Head of caudate nucleus (tissue), 42 donors: ENCODE results near the gene FHOD3.
"Not testable (repeated sequence)": the region's sequence is repeated elsewhere in the genome, so short reads cannot be mapped to it uniquely, and the experiment has no call there.

Experiments used
- DNase-seq, 42 donors: peaks; one replicate each; pipeline versions ENCODE4 v3.0.0 to v3.0.0-alpha.2; 2020 to 2021; ENCODE audit warnings: mixed read lengths in 7 of 42
- intact Hi-C: fragments of 100-400 bp; cut with DNase I; formaldehyde crosslinking; loops from one replicate; pipeline ENCODE4 v1.15.0; 2022

FHOD3 gene

DNA sequence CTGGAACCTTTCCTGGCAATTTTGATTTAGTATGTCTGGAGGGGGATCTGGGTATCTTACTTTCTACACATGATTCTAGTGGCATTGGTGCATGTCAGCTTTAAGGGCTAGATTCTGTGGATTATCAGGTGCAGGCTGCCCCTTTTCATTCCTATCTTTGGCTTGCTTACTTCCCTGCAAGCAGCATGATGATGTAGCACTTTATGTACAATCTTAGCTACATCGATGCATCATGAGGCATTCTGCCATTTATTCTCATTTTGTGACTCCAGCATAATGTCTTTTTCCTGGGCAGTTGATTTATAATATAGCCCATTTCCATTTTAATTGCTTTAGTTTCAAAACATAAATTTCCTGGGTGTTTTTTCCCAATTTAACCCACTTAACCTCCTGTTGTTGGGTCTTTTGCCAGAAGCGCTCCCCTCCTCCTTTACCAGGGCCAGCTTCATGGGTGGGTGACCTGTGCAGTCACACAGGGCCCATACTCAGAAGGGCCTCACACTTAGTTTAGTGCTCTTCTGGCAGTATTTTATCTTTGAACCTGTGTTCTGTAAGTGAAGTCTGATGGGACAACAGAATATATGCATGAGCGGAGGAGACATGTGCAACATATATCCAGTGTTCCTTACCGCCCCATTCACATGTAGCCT lies 495.2 kb downstream of the FHOD3 start:
- intact Hi-C loops: no loop called here
- DNase-seq: no peak

DNA sequence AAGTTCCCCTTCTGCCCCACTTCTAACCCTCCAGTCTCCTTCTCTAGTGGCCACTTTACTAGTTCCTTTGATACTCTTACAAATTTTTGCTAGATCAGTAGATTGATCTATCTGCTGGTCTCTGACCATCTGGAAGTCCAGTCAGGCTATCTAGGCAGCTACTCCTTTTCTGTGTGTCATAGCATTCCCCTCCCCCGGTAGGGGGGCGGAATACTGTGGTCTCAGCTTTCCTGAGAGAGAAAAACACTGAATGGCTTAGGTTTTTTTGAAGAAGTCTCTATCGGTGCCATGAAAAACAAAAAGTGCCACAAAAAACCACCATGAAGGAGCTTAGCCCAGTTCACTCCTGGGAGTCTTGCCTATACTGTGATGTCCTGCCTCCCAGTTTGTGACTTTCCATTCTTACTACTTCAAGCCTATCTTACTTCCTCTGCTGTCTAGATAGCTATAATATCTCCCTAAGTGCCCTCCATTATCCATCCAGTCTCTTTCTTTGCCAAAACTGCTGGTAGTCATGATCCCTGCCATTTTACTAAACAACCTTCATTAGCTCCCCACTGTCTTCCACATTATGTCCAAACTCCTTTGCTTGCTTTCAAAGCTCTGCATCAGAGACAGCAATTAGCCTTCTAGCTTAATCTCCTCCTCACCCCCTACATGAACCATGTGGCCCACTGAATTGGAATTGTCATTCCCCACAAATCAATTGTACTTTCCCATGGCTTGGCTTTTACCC lies 501.4 kb downstream of the FHOD3 start:
- intact Hi-C loops: no loop called here
- DNase-seq: no peak

DNA sequence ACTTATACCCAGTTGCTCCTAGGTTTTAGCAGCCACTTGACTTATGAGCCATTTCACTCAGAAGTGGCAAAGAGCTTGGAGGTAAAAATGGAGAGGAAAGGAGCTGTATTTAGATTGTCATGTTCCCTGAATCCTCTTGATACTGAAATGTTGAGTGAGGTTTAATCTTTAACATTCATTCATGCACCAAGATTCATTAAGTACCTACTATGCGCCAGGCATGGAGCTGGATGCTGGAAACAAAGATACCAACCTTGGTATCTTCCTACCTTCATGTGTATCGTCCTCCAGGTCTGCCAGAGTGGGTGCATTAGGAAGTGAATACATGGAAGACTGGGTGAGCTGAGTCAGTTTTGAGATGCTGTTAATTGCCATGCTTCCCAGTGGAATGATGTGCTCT lies 507.6 kb downstream of the FHOD3 start:
- intact Hi-C loops: no loop called here

DNA sequence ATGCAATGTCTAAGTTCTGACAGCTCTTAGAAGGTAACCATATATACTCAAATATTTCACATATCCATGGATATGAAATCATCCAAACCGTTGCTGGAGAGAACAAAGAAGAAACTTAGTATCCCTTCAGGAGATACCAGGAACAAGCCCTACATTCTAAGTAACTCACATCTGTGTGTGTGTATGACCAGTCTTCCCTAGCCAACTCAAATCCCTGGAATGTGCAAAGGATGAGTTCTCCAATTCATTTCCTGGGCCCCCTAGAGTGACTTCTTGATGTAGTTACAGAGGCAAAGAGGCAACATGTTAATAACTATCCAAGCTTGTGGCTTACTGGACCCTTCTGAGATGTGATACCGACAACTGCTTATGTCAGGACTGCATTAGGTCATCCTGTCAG lies 511.2 kb downstream of the FHOD3 start:
- intact Hi-C loops: no loop called here

More for the DNA sequence above, 507.6 kb downstream of the FHOD3 start:
- DNase-seq: no peak

DNA sequence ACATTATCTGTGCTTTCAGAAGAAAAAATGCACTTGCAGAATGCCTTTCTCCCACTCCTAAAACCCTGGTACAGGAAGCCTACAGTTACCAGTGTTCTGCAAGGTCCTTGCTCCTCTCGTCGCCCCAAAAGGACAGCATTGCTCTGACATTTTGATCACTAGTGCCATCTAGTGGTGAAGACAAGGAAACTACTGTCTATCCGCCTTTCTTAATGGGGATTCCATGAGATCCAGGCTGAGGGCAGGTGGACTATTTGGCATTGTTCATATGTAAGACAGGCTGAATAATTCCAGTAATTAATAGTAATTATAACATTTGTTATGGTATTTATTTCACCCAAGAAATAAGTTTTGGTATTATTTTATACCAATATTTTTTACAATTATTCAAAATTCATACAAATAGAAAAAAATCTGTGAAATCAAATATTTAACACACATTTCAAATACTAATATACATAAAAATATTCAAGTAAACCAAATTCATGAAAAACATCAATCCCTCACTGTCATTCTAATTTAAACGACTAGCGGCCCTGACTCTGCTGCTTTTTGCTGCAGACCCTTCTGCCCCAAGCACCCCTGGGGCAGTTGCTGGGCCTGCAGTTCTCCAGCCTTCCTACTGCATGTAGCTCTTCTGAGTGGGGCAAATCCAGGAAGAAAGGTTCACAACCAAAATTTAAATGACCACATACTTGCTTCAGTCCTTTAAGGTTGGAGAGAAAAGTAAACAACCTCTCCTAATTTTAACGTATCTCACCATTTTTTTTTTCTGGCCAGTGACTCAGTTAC lies 512.3 kb downstream of the FHOD3 start:
- intact Hi-C loops: no loop called here
- peak in 31 of 42 donors; percentile 7 to 74 (median 39) for DNase-seq

More for the DNA sequence above, 511.2 kb downstream of the FHOD3 start:
- no peak for DNase-seq

DNA sequence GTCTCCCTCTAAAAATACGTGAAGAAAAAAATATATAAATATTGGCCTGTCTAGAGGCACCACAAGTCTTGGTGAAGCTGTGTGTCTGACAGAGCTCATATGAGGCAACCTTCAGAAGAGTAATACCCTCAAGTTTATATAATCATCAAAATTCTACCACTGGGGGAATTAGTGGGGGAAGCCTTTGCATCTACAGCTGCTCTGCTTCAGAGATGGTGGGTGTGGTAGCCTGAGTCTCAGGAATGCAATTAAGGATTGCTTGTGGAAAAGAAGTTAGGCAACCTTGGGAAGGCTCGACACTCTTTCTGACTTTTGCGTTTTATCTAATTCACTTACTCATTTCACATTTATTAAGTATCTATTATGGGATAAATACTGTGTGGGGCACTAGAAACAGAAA lies 513.9 kb downstream of the FHOD3 start:
- intact Hi-C loops: no loop called here
- peak in 11 of 42 donors; percentile 4 to 55 (median 16) for DNase-seq

DNA sequence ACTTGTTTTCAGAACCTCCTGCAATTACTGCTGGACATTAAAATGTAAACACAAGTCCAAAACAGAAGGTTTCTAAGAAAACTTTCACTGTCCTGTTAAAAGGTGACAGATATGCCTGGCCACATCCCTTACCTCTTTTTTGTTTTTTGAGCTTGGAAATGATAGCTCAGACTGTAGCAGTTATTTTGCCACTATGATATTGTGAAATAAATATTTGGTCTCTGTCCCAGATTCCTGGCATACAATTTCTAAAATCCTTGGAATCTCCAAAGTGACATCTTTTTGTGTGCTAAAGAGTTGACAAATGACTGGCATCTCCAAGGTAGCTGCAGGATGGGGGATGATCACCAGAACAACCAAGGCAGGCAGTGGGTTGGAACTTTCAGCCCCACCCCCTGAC lies 514.4 kb downstream of the FHOD3 start:
- DNase-seq: no peak
- intact Hi-C loops: no loop called here

DNA sequence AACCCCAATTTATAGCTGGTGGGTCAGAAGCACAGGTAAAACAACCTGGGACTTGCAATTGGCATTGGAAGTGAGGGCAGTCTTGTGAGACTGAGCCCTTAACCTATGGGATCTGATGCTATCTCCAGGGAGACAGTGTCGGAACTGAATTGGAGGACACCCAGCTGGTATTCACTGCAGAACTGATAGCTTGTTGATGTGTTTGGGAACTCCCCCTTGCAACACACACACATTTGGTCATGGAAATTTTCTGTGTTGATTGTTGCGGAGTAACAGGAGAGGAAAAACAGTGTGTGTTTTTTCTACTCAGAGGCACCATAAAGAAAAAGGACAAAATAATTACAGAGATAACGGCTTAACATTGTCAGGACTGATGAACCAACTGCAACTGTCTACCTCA lies 515.2 kb downstream of the FHOD3 start:
- intact Hi-C loops: no loop called here
- DNase-seq: no peak

DNA sequence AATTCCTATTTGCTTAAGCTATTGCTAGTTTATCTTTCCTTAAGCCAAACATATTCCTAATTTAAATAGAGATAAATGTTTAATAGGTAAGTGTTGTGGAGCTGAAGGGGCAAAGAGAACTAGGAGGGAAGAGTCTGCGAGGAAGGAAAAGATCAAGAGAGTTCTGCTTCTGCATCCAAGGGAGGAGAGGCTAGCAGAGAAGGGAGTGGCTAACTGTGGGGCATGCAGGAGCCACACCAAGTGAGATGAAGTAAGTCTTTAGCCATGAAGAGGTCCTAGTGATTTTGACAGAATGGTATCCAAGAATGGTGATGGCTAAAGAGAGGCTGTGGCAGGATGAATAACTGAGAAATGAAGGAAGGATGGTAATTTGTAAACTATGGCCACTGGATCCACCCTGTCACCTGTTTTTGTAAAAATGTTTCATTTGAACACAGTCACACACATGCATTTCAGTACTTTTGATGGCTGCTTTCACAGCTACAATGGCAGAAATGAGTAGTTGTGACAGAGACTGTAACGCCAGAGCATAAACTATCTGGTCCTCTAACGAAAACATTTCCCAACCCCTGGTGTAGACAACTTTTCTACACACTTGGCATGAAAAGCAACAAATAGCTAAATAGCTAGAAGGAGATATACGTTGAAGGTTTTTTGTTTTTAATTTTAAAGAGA lies 515.7 kb downstream of the FHOD3 start:
- intact Hi-C loops: no loop called here
- DNase-seq: no peak

DNA sequence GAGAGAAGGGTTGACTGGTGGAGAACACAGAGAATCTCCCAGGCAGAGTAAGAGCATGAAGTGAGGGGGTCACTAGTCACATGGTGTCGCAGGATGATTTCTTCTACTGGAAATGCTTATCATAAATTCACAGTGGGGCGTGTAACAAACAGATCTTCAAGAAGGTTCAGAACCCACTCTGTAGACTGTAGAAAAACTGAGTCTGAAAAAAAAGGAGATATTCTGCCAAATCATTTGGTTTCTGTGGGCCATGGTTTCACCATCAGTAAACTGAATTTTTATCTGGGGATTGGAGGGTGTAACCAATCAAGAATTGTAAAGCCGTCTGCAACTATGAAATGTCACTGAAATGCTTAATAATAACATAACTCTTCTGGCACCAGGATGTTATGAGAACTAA lies 516.3 kb downstream of the FHOD3 start:
- intact Hi-C loops: no loop called here

DNA sequence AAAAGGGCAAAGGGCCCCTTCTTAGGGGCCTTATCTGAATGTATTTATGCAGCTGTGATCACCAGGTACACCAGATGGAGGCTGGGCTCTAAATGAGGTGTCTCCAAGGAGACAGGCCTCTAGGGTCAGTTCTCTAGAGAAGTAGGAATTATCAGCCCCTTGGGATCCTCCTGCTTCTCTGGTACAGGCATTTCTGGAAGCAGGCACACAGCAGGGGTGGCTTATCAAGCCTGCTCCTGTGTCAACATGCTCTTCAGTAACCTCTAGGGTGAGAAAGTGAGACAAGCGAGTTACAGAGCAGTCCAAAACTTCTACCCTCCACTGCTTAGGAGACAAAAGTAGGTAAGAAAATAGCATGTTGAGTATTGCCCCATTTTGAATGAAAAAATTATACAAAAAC lies 517.5 kb downstream of the FHOD3 start:
- no peak for DNase-seq
- intact Hi-C loops: no loop called here

More for the DNA sequence above, 516.3 kb downstream of the FHOD3 start:
- no peak for DNase-seq

DNA sequence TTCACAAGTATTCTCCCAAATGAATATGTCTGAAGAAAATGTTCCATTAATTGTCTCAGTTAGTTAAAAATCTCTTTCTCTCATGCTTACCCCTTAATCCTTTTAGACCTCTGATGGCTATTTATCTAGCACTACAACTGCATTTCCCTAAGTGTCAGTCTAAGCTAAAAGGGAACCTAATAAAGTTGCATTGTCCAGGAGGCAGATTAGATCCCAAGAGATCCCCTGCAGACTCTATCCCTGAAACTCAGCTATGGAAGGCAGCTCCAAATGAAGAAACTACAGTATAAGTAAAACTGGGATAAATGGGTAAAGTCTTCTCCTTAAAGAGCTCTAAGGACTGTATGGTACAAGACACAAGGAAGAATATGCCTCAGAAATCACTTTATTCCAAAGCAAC lies 518.6 kb downstream of the FHOD3 start:
- intact Hi-C loops, DNase-seq: not testable (repeated sequence)

DNA sequence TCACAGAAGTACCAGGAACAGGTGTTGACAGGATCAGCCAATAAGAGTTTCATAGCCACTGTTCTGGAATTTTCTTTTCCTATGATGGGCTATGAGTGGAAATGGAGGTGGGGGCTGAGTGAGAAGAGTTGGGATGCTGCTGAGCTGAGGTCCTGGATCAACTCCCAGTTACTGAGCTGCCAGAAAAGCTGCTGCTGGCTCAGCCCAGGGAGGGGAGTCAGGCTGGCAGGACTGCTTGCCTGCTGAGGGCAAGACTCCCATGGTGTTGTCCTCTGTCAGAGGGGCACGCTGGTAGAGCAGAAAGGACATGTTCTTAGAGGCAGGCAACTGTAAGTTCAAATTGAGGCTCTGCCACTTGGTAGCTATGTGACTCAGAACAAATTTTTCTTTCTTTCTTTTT lies 519.5 kb downstream of the FHOD3 start:
- DNase-seq: no peak
- intact Hi-C loops: no loop called here

DNA sequence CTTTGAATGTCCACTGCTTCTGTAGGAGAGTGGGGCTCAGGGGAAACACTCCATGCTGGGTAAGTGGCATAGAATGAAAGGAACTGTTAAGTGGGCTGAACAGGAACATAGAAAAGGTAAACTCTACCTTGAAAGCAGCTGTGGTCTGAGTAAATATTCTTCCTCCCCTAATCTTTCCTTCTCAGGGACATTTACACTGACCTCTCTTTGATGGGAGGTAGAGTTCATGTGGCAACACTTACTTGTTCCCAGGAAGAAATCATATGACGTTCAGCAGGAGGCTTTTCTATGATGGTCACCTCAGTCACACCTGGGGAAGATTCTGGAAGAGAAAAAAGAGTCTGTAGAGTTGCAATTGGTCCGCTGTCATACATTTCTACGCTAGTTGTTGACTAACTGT lies 521.1 kb downstream of the FHOD3 start:
- DNase-seq: no peak
- intact Hi-C loops: no loop called here

DNA sequence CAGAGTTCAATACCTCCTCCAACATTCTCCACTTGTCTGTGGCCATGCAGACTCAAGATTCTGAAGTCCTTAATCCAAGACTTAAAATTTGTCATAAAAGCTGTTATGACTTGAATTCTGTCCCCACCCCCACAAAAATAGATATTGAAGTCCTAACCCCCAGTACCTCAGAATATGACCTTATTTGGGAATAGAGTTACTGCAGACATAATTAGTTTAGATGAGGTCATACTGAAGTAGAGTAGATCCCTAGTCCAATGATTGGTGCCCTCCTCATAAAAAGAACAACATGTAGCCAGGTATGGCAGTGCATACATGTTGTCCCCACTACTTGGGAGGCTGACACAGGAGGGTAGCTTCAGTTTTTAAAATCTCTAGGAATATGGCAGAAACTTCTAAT lies 522.1 kb downstream of the FHOD3 start:
- intact Hi-C loops: no loop called here
- DNase-seq: no peak

DNA sequence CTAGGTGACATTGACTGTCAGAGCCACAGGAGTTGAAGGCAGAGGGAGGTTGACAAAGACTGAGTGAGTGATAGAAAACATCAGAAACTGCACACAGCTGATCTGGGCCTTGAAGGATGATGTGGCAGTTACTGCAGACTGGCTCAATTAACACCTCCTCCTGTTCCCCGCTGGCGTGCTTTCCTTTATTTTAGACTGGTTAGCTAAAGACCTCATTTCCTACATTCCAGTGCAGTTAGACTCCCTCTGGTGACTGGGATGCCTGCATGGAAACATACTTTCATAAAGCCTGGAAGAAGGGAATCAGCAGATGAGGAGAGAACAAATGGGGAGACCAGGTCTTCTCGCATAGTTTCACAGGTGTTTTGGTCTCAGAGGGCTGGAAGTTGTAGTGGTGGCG lies 524.2 kb downstream of the FHOD3 start:
- DNase-seq: peak in 2 of 42 donors; percentile 11 to 16
- intact Hi-C loops: no loop called here

DNA sequence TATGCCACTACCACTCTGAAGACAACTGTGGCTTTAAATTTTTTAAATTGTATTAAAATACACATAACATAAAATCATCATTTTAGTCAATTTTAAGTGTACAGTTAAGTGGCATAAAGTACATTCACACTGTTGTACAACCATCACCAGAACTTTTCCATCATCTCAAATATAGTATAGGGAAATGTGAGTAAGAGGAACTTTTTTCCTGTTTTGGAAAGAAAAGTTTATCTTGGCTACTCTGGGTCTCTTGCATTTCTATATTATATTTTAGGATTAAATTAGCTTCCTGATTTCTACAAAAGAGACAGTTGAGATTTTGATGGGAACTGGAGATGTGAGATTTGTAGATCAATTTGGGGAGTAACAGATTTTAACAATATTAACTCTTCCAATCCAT lies 528.0 kb downstream of the FHOD3 start:
- DNase-seq: no peak
- intact Hi-C loops: no loop called here

DNA sequence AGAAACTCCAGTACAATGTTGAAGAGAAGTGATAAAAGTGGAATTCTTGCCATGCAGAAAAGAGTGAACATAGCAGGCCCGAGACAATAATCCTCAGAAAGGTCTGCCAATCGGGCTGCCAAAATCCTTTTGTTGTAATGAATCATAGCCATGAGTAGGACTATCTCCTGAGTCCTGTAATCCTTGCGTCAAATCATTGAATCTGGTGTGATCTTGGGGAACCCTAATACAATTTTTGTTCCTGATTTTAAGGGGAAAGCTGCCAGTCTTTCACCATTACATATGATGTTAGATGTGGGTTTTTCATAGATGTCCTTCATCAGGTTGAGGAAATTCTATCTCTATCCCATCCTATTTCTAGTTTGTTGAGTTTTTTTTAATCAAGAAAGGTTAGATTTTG lies 529.0 kb downstream of the FHOD3 start:
- intact Hi-C loops: no loop called here
- no peak for DNase-seq

DNA sequence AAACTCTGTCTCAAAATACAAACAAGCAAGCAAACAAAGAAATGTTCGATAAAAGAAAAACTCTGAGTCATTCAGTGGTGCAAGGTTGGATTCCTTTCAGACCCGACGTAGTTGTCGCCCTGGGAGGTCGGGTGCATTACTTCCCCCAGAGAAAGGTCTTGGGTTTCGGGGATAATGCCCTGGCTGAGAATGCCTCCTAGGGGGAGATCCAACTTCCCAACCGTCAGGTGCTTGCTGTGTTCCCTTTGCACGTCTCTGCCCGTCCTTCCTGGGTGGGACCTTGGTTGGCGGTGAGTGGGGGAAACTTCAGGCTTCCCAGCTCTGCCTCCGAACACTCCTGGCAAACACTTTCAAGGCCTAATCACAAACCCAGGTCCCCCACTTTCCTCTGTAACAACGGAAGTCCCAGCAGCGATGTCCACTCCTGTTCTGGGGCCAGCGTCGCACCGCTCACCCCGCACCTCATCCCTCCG lies 530.7 kb downstream of the FHOD3 start:
- DNase-seq: peak in 29 of 42 donors; percentile 15 to 69 (median 43)
- intact Hi-C loops: no loop called here
